NK-92 treated with Interleukin-12 subunit alpha and Interleukin-12 subunit beta, amount 100 ng/mL, for 24 hours (cell line): ENCODE results near the gene CERS2.
A peak's percentile ranks its signal among the peaks of the same experiment; 100 is the strongest.
"Not testable (repeated sequence)": the region's sequence is repeated elsewhere in the genome, so short reads cannot be mapped to it uniquely, and the experiment has no call there.

Experiments
- DNase-seq: peaks from one replicate; lab custom pipeline; 2025; lab: John Stamatoyannopoulos, UW

CERS2 gene

GRCh38 chr1:150970808-150971582 is 3.6 kb downstream of the CERS2 start:
- DNase-seq = no peak

GRCh38 chr1:150969626-150970025 is 5.0 kb downstream of the CERS2 start:
- no peak for DNase-seq

DNA sequence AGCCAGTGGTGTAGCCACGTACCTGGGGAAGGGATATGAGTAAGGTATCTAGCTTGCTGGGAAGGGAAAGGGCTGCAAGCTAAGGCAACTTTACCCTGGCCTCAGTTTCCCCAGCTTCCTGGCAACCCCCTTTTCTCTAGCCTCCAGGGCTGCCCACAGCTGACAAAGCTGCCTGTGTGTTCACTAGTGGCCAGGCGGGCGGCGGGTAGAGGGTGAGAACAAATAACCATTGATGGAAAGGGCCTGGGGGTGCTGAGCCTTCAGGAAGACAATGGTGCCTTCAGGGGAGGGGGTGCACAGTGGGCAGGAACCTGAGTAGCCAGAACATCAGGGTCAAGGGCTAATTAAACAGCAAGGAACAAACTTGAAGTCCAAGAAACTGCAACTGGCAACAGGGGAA is 6.1 kb downstream of the CERS2 start:
- no peak for DNase-seq

GRCh38 chr1:150967936-150968335 is 6.7 kb downstream of the CERS2 start:
- DNase-seq = no peak

DNA sequence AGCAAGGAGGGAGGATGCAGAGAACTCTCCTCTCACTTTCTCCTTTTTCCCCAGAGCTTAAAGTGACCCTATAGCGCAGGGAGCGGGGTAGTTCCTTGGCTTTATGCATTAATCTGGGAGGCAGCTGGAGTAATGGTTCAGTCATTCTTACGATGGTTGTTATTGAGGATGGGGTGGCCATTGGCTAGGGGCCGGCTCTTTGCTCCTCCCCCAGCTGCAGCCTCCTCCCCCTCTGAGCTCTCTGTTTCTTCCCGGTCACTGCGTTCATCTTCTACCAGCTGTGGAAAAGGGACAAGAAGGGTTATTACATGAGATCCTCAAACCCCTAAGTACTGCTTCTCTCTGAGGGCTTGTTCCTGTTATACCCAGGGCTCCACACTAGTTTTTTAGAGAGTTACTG is 8.6 kb downstream of the CERS2 start:
- no peak for DNase-seq

- no peak for DNase-seq
Observed at GRCh38 chr1:150965605-150966004, 9.0 kb downstream of the CERS2 start.

DNA sequence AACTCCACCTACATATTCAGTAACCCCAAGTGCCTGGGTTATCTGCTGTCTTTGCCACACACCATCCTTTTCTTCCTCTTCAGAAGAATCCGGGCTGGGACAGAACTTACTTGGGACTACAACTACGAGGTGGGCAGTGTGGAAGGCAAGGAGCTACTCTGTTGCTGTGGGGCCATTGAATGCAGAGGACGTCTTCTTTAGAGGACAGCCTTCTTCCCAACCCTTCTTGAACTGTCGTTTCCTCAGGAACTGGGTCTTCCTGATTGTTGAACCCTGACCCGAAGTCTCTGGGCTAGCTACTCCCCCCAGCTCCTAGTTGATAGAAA is 10.5 kb downstream of the CERS2 start:
- DNase-seq = no peak

- DNase-seq = no peak
Observed at GRCh38 chr1:150963321-150964163, 11.1 kb downstream of the CERS2 start.

DNA sequence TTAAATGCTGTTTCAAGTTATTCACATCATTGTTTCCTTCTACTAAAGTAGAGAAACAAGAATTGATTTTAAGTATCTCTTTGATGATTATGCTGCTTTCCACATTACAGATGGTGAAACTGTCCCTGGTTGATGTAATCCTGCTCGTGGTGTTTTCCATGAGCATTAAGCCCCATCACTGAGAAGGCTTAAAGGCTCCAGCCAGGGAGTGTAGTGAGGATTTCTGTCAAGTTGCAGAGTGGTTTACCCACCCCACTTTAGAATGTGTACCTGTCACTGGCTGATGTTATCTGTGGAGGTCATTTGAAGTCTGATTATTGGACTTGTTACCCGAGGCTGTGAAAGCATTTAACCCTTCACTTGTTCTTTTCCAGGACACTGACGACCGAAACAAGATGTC is 12.9 kb downstream of the CERS2 start:
- no peak for DNase-seq

DNA sequence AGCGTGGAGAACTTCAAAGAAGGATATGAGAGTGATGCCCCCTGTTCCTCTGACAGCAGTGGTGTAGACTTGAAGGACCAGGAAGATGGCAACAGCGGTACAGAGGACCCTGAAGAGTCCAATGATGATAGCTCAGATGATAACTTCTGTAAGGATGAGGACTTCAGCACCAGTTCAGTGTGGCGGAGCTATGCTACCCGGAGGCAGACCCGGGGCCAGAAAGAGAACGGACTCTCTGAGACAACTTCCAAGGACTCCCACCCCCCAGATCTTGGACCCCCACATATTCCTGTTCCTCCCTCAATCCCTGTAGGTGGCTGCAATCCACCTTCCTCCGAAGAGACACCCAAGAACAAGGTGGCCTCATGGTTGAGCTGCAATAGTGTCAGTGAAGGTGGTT is 14.0 kb downstream of the CERS2 start:
- no peak for DNase-seq

DNA sequence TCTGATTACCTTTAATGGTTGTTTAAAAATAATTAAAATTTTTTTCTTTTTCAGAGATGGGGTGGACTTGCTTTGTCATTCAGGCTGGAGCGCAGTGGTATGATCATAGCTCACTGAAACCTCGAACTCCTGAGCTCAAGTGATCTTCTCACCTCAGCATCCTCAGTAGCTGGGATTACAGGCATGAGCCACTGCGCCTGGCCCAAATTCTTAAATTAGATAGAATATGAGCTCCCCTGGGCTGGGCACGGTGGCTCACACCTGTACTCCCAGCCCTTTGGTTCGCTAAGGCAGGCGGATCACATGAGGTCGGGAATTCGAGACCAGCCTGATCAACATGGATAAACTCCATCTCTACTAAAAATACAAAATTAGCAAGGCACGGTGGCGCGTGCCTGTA is 17.0 kb downstream of the CERS2 start:
- DNase-seq = no peak

DNA sequence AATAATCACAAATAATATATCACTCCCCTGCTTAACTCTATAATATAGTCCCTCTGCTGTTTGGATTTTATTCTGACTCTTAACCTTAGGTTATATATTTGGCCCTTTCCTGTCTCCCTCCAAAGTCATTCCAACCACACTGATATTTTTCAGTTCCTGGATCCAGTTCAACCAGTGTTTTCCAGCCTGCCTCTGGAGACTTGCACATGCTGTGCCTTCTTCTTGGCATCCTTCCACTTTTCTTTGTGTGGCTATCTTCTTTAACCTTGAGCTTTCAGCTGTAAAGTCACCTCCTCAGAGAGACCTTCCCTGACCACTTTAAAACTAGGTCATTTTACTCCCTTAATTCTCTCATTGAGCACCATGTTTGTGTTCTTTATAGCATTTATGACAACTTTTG is 19.4 kb downstream of the CERS2 start:
- no peak for DNase-seq

- DNase-seq = no peak
Observed at GRCh38 chr1:150954708-150955107, 19.9 kb downstream of the CERS2 start.

DNA sequence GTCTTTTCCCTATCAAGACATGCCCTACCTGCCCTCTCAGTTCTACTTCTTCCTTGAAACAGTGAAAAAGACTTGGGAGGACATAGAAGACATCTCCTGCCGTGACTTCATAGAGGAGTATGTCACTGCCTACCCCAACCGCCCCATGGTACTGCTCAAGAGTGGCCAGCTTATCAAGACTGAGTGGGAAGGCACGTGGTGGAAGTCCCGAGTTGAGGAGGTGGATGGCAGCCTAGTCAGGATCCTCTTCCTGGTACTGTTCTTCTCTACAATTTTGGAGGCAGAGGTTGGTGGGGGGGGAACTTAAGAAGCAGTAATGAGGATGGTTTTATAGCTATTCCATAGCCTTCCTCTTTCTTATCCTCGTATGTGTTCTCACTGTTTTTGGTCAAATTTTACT is 29.8 kb downstream of the CERS2 start:
- no peak for DNase-seq

- no peak for DNase-seq
Observed at GRCh38 chr1:150931773-150932172, 42.9 kb downstream of the CERS2 start.

DNA sequence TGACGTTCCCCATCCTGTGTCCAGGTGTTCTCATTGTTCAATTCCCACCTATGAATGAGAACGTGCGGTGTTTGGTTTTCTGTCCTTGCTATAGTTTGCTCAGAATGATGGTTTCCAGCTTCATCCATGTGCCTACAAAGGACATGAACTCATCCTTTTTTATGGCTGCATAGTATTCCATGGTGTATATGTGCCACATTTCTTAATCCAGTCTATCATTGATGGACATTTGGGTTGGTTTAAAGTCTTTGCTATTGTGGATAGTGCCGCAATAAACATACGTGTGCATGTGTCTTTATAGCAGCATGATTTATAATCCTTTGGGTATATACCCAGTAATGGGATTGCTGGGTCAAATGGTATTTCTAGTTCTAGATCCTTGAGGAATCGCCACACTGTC is 45.9 kb downstream of the CERS2 start:
- not testable (repeated sequence) for DNase-seq

DNA sequence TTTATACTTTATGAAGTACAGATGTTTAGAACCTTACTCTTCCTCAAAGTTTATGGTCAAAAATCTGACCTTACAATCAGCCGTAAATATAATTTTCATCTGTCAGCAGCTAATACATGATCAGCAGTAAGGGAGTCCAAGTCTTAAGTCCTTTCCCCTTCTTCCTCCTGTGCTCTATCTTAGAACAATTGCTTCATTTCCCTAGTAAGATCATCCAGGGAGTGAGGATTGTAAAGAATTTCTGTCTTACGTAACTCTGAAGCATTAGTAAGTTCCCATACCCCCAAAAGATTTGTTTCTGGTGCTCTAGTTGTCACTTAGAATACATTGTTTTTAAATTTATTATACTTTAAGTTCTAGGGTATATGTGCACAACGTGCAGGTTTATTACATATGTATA is 46.3 kb downstream of the CERS2 start:
- DNase-seq = no peak

DNA sequence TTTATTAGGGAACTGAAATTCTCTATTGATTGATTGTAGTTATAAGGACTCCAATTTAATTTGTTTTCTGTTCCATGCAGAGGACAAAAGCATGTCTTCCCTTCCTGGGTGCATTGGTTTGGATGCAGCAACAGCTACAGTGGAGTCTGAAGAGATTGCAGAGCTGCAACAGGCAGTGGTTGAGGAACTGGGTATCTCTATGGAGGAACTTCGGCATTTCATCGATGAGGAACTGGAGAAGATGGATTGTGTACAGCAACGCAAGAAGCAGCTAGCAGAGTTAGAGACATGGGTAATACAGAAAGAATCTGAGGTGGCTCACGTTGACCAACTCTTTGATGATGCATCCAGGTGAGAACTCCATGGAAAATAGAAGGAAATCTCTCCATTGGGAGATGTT is 47.0 kb downstream of the CERS2 start:
- no peak for DNase-seq

GRCh38 chr1:150926097-150926741 is 48.4 kb downstream of the CERS2 start, which contains the start of gene SETDB1:
TSS of gene SETDB1 (plus strand) at chr1:150926363. CDS start at chr1:150927715, 1,352 bp downstream.
- DNase-seq = peak; percentile 96

GRCh38 chr1:150925080-150925479 is 49.6 kb downstream of the CERS2 start:
- DNase-seq = no peak

DNA sequence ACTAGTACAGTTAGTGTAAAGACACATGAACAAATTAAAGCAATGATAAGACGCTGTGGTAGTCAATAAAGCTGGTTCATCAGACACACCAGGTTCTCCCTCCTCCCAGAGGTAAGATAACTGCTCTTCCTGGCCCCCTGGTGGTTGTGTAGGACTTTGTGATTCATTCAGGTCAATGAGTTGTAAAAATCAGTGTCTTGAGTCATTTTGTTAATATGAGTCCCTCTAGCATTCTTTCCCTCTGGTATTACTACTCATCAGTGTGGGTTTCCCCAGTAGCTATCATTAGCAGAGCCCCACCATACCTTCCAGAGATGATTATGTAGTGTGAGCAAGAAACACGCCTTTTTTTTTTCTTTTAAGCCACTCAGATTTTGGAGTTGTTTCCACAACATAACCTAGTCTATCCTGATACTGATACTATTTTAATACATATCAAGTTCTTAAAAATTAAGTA is 52.1 kb downstream of the CERS2 start:
- peak; percentile 51 for DNase-seq

GRCh38 chr1:150917387-150917786 is 57.2 kb downstream of the CERS2 start:
- DNase-seq = no peak
